GM13976 (cell line): ENCODE measurements around the gene PARD3.

Experiments
- DNase-seq: peaks from one replicate; pipeline ENCODE4 v3.0.0; 2012; ENCODE audit warnings: low spot score
- CTCF ChIP-seq: IDR thresholded peaks from 2 replicates; pipeline ENCODE4 v1.5.1; 2012; ENCODE audit warnings: borderline replicate concordance, mild to moderate bottlenecking; ENCODE audit not compliant: insufficient read depth; ENCODE audit errors: extremely low read depth, missing control alignments, control extremely low read depth
- in situ Hi-C: fragments of 300-500 bp; cut with MboI; formaldehyde crosslinking; loops from one replicate; pipeline ENCODE4 v1.12.0; 2022; ENCODE audit warnings: low sequenced_read_pairs, mixed read lengths, inconsistent platforms; ENCODE audit not compliant: unreplicated experiment

Gene PARD3

DNA sequence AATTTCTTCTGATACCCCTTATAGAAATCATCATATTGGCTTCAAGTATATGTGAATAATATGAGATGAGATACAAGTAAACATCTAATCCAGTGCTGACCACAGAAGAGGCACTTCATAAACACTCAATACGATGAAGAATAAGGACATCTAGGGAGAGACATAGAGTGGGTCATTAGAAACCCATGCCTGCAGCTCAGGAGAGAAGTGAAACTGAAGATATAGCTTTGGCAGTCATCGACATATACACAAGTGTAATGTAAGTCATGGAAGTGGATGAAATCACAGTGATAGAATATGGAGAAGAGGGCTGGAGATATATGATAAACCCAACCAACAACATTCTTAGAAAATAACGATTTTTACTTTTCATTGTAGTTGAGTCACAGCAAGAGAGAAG, 665.0 kb downstream of the PARD3 start:
- no peak for TF ChIP-seq CTCF
- in situ Hi-C loops: no loop called here

DNA sequence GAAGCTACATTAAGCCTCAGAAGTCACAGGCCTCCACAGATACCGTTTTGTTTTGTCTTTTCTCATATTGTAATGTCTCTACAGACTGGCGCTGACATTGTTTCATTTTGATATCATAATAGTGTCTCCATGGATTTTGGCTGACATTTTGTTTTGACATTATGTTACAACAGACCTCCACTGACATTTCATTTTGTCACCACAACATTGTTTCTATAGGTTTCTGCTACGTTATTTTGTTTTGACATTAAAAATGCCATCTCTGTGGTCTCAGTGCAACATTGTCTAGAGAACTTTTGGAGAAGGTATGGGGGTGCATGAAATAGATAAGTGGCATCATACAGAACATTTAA, 666.8 kb downstream of the PARD3 start:
- in situ Hi-C loops: no loop called here
- no peak for TF ChIP-seq CTCF
- DNase-seq: no peak

More for the DNA sequence above, 665.0 kb downstream of the PARD3 start:
- DNase-seq: no peak

- no peak for TF ChIP-seq CTCF
- in situ Hi-C loops: no loop called here
- DNase-seq: no peak
Measured at GRCh38 chr10:34147641-34148304, 667.3 kb downstream of the PARD3 start.

- TF ChIP-seq CTCF: no peak
- no peak for DNase-seq
- in situ Hi-C loops: no loop called here
Measured at GRCh38 chr10:34145715-34146114, 669.4 kb downstream of the PARD3 start.

DNA sequence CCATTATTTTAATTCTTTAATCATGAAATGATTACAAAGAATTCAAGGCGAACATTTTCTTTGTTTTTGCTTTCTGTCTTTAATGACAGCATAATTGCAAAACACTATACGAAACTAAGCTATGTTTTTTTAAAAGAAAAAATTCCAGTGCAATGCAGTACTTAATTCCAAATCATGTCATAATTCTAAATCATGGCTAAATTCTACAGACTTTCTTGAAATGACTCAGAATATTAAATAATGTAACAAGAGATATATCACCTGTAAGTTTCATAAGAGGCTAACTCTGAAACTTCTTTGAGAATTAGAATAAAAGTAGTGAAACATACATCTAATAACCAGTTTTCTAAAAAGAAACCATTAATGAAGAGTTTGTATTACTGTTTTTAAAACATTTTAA, 671.6 kb downstream of the PARD3 start:
- in situ Hi-C loops: no loop called here
- no peak for TF ChIP-seq CTCF
- no peak for DNase-seq

DNA sequence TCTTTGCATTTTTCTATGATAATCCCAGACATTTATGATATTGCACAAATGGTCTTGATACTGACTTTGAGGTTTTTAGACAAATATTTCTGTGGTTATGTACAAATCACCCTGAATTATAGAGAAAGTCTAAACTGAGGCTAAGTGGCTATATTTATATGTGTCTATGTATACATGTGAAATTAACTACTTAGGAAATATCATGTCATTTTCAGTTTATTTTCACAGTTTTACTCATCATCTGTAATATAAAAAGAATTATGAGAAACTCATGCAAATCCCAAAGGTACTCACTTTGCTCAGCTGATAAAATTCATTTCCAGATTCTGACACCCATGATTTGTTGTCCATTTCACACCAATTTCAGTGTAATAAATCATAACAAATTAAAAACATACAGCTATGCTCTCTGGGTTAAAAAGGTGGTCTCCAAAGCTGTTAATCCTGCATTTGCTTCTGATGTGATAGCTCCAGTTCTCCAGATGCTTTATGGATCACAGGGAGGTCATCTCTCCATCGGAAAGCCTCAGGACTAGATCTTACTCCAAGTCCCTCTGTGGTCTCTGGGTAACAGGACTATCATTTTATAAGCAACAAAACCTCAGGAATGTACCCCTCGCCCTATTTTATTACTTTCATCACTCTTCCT, 673.9 kb downstream of the PARD3 start:
- DNase-seq: no peak
- in situ Hi-C loops: no loop called here
- no peak for TF ChIP-seq CTCF
